HL-60 (cell line): ENCODE measurements around the gene PACSIN1.

Source experiments
- POLR2AphosphoS5 ChIP-seq: IDR thresholded peaks from 2 replicates; pipeline ENCODE4 v1.6.1; 2012; ENCODE audit warnings: low read depth
- TF ChIP-seq, protein P1 (sequence below): IDR thresholded peaks from one replicate; pipeline ENCODE4 v1.5.1; 2011; ENCODE audit warnings: low read length, control low read depth, inconsistent platforms; ENCODE audit not compliant: insufficient read depth

- TF ChIP-seq, protein P1, sequence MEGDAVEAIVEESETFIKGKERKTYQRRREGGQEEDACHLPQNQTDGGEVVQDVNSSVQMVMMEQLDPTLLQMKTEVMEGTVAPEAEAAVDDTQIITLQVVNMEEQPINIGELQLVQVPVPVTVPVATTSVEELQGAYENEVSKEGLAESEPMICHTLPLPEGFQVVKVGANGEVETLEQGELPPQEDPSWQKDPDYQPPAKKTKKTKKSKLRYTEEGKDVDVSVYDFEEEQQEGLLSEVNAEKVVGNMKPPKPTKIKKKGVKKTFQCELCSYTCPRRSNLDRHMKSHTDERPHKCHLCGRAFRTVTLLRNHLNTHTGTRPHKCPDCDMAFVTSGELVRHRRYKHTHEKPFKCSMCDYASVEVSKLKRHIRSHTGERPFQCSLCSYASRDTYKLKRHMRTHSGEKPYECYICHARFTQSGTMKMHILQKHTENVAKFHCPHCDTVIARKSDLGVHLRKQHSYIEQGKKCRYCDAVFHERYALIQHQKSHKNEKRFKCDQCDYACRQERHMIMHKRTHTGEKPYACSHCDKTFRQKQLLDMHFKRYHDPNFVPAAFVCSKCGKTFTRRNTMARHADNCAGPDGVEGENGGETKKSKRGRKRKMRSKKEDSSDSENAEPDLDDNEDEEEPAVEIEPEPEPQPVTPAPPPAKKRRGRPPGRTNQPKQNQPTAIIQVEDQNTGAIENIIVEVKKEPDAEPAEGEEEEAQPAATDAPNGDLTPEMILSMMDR, result no peak
- TF ChIP-seq POLR2AphosphoS5, result no peak
Observed at GRCh38 chr6:34561227-34561530, 95.3 kb downstream of the PACSIN1 start.
